NCI-H82 (cell line): ENCODE data around the gene CETP.

Source experiments
- DNase-seq: peaks from one replicate; lab custom pipeline; 2025; lab: John Stamatoyannopoulos, UW

Gene CETP

GRCh38 chr16:57020651-57021050 lies 58.9 kb downstream of the CETP start:
- DNase-seq = no peak

GRCh38 chr16:57021757-57022156 lies 60.0 kb downstream of the CETP start:
- no peak for DNase-seq

GRCh38 chr16:57022445-57022844 lies 60.7 kb downstream of the CETP start:
- no peak for DNase-seq

- no peak for DNase-seq
Measured at GRCh38 chr16:57023541-57024249, 61.9 kb downstream of the CETP start.

GRCh38 chr16:57024894-57025680 lies 63.3 kb downstream of the CETP start:
- DNase-seq = no peak

GRCh38 chr16:57025941-57026777 lies 64.4 kb downstream of the CETP start:
- DNase-seq = no peak

GRCh38 chr16:57026778-57027062 lies 65.0 kb downstream of the CETP start:
- no peak for DNase-seq

- DNase-seq = no peak
Measured at GRCh38 chr16:57027067-57027466, 65.3 kb downstream of the CETP start.

GRCh38 chr16:57028086-57028485 lies 66.3 kb downstream of the CETP start:
- DNase-seq = no peak

- no peak for DNase-seq
Measured at GRCh38 chr16:57029161-57030160, 67.7 kb downstream of the CETP start.

GRCh38 chr16:57030346-57030902 lies 68.7 kb downstream of the CETP start:
- DNase-seq = no peak

GRCh38 chr16:57031156-57031555 lies 69.4 kb downstream of the CETP start:
- no peak for DNase-seq

GRCh38 chr16:57032346-57032745 lies 70.6 kb downstream of the CETP start:
- DNase-seq = no peak

GRCh38 chr16:57032931-57033330 lies 71.2 kb downstream of the CETP start:
- DNase-seq = no peak
